Daoy (cell line): ENCODE results near the gene MKX. TPM values are rescaled to one million over a fixed set of nuclear protein-coding genes. Genes with fewer than 3 reads are reported as not detected.

Experiments used
- DNase-seq: peaks from one replicate; pipeline ENCODE4 v3.0.0-alpha.2; 2015; ENCODE audit warnings: low read depth
- total RNA-seq: library from RNA; depleted of rRNA; stranded (reverse); fragments of >200 nt; shearing (Covaris generic); gene quantifications from 2 replicates; pipeline ENCODE4 v1.2.3, GENCODE V29; 2014

Gene MKX
- total RNA-seq, 1 experiment from 2014 or later, result 1.6 TPM

DNA sequence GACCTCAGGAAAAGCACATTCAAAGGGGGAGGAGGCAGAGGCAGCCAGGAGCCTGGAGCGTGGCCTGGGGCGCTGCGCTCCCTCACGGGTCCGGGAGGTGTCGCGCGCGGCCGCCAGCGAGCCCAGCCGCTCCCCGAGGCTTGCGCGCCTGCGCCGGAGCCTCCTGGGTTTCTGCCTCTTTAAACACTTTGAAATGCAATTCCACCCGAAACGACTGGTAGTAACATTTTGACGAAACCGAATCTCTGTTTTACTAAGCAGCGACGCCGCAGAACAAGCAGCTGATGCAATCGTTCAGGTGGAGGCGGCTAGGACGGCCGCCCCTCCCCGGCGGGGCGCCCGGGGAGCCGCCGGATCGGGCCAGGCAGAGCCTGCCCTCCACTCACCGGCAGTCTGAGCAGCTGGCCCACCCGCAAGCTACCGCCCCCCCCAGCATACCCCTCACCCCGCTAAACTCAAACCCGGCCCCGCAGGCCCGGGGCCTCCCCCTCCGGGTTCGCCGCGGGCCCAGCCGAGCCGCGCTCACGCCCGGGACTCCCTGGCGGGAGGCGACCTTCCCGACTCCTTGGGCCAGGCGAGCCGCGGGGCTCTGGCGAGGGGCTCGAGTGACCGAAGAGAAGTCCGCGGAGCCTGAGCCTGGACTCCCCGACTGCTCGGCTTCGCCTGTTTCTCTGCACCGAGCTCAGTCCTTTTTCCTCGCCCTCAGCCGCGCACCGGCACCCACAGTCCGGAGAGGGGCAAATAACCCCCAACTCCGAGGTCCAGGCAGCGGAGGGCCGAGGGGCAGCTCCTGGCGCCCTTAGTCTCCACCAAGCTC lies 3.2 kb downstream of the MKX start:
- DNase-seq, result peak; percentile 82

DNA sequence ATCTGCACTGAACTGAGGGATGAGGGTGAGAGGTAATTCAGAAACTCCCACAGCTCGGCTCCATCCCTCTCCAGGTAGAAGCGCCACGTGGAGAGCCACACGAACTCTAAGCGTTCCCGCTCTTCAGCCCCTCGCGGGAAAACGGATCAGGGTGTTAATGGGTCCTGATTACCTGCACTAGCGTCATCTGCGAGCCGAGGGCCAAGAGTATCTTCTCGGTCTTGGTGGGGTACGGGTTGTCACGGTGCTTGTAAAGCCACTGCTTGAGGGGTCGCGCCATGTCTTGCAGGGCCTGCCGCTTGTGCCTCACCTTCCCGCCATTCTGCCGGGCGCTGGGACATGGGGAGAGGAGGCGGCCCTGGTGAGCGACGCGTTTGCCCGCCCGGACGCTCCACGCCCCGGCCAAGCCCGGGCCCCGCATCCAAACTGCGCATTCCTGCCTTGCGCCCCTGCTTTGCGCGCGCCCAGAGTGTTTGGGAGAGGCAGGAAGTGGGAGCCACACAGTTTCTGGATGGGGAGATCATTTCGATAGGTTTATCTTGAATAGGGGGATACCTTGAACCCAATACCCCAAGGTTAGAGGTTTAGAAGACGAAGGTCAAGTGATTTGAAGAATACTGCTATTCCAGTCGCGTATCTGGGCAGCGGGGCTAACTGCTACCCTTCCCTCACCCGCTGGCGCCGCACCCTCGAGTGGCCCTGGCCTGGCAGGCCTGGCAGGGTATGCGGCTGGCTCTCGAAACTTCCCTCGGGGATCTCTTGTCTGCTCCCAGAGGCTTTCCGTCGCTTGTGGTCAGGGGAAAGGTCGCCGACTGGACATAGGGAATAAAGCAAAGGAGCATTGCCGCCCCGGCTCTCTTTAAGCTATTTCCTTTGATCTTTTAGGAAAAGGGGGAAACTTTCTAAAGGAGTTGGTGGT lies 4.2 kb downstream of the MKX start:
- DNase-seq, result no peak

DNA sequence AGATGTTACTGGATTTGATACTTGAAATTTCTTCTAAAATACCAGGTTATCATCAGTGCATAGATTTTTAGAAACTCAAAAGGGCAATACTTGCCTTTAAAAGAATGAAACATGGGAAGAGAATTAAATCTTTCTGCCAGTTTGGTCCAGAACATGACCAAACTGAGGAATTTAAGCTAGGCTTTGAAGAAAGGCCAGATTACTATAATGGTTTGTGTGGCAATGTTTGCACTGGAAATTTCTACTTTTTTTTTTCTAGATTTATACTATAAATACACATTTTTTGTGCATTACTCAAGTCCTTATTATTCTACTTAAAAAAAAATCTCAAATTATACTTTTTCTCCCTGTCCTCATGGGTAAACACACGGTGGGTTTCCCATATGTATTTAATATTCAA lies 9.2 kb downstream of the MKX start:
- no peak for DNase-seq

DNA sequence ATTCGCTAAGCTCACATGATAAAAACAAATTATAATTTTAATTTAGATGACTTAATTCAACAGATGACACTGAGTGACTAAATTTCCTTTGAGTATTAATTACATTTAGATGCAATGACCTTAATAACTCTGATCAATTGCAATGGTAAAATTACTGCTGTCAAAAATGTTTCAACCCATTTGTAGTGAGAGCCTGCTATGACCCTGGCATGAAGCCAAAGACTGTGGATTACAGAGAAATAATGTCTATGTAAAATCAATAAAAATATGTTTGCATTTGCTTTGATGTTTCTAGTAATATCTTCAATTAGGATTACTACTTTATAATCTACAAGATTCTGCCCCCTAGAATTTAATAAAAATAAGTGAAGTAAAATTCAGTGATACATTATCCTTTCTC lies 15.6 kb downstream of the MKX start:
- DNase-seq, result no peak

DNA sequence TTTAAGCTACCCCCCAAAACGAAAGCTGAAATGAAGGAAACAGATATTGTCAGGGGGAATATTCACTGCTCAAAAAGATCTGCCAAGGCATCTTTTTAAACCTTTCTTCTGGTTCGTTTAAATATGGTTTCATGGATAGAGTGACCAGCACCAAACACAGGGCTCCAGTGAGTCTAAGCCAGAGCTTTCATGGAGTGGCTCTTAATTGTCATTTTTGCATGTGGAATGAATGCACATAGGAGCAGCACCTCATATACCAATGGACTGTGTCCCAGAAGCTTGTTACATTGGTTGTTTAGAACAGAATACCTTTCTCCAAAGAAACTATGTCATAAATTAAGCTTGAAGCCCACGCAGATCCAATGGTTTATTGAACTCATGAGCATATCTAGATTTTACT lies 17.3 kb downstream of the MKX start:
- no peak for DNase-seq

DNA sequence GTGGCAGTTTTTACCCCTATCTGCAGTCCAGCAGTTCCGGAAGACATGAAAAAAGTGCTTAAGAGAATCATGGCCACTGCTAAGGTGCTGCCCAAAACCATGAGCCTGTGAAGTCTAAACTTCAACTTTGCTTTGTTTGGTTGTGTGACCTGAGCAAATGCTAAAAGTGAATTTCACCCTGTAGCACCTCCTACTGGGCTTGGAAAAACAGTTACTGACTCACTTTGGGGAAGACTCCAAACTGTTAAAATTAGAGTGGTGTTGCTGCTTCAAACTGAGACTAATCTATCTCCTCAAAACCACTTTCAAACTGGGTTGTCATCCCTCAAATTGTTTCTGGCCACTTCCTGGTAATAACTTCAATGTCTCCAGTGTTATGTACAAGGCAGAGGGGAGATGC lies 21.3 kb downstream of the MKX start:
- DNase-seq, result no peak

DNA sequence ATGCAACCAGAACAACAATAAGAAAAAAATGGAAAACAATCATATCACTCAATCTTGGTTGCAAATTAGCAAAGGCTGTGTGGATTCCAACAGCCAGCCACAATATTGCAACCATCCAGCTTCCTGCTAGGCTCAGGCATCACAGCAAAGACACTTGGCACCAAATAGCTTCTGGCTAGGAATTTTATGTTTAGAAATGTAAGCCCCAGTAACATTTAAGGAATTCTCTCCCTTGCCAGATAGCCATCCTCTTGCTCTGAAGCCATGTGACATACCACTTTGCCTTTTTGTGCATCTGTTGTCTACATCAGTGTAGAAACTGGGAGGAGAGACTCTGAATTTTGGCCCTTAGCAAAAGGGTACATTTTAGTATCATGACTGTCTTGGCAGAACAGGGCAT lies 22.2 kb downstream of the MKX start:
- no peak for DNase-seq

DNA sequence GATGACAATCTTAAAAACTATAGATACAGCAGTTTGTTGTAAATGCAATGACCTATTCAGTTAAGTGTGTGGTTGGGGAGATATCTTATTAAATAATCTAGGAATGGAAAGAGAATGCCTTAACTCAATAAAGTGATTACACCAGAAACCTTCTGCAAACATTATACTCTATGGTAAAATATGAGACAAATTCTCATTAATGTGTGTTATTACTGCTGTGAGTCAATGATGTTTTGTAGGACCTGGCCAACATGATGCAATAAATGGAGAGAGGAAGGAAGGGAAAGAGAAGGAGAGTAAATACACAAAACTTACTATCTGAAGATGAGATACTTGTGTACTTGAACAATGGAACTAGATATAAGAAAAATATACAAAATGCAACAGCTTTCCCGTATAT lies 25.1 kb downstream of the MKX start:
- DNase-seq, result no peak

DNA sequence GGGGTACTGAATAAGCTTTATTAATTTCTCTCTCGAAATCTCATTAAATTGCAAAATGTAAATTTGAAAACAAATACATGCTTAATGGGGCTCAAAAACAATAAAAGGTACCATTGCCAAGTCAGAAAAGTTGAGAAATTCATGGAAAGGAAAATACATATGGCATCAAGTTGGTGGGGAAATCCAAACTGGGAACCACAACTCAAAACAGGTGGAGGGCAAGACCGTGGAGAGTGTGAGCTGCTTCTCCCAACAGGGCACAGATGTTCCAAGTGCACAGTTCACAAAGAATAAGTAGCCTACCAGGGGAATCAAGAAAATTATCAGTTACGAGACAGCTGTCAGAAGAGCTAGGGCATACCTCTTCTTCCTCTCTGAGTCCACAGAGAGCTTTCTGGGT lies 26.6 kb downstream of the MKX start:
- no peak for DNase-seq

DNA sequence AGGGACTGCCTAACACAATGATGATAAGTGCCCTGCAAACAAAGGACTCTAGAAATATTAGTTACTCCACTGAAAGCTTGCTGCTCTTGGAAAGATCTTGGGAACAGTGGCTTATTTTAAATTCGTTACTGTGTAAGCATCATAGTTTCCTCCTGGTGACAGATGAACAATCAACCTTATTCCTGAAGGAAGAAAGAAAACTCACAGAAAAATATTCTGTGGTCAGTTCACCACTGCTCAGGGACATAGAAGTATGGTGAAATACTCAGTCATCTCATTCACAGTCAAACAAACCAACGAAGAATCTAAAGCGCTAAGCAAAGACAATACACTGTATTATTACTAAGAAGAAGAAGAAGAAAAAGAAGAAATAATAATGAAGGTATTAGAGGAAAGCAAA lies 27.8 kb downstream of the MKX start:
- DNase-seq, result no peak

DNA sequence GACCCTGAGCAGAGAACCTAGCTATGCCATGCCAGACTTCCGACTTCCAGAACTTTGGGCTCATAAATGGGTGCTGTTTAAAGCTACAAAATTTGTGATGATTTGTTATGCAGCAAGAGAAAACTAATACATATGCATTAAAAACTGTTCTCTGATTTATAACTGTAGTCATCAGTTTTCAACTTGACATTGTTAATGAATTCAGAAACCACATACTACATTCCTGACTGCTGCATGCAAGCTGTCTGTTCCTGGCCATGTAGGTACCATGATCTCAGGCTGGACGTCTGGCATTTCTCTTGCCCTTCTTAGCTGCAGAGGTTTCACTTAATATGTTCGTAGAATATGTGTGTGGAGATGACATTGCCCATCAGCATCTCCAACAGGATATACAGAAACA lies 28.4 kb downstream of the MKX start:
- no peak for DNase-seq

DNA sequence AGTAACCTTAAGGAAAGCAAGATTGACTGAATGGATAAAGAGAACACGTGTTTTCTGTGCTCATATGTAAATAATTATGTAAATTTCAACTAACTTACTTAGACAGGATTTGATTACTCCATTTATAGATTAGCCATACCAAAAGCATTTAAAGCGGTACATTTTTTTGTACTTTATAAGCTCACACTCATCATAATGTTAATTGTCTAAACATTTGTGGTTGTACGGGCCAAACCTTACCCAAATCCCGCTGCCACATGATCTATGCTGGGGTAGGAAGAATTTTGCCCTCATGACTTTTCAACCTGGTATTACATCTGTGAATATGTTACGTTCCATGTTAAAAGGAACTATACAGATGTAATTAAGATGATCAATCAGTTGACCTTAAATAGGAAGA lies 29.1 kb downstream of the MKX start:
- no peak for DNase-seq

DNA sequence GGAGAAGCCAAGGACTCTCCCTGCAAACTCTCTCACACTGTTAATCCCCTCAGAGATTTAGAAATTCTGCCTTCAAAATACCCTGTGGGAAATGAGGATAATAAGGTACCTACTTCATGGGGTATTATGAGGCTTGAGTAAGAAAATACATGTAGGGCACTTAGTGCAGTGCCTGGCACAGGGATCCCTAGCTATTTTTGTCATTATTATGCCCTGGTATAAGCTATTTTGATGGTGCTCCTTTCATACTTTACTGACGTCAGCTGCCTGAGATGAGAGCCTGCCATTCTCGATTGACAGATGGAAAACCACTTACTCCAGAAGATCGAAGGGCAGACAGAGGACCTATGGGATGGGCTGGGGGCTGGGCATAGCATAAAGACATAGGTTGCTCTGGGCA lies 30.1 kb downstream of the MKX start:
- DNase-seq, result no peak

DNA sequence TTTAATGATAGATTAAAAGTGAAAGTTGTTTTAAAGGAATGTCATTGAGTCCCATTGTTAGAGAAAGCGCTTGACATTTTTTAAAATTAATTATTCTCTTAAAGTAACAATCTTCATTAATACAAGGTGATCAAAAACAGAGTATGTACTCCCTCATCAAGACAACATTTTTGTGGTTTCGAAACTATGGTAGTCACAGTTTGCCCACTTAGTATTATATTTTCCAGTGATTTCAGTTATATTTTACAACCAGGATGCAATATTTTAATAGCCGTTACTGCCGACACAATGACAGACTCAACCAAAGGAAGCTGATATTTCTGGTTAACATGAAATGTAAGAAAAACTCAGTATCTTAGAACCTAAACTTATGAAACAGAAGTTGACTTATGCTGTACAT lies 31.3 kb downstream of the MKX start:
- DNase-seq, result no peak

DNA sequence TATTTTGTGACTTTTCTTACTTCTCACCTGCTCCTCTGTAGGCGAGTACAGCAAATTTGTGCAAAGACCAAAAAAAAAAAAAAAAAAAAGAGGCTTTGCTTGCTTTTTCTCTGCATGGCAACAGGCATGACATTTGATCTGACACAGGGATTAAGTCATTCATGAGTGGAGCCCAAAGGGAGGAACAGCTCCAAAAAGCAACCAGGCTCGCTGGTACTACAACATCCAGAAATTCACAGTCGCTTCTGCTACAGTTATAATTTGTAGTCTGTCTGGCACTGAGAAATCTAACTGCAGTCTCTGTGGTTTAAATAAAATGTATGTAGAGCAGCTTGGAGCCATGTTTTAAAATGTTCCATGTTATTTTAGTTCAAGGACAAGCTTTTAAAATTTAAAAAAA lies 31.7 kb downstream of the MKX start:
- peak; percentile 46 for DNase-seq

DNA sequence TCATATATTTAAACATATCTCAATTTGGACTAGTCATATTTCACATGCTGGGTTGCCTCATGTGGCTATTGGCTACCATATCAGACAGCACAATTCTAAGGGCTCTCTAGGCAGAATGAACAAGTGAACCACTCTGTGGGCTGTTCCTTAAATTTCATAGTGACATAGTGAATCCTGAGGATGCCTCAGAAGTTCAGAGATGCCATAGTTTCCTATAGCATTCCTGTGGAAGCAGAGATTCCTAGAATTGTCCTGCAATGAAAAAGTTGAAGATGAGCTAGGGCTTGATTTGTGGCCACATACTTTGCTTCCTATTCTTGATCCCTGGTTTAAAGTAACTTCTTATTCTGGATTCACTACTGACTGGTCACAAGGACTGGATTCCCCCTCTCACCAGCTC lies 35.6 kb downstream of the MKX start:
- no peak for DNase-seq

DNA sequence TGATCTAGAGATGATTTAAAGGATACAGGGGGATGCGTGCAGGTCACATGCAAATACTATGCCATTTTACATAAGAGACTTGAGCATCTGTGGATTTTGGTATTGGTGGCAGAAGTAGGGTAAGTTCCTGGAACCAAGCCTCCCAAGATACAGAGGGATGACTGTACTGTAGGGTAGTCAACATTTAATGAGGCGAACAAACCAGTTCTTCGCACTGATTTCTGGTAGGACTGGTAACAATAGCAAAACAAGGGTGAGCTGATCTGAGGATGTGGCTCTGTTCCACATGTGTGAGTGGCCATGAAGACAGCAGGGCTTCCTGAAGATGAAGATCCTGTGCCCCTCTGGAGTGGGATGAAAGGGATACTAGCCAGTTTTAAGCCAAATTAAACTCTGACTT lies 36.3 kb downstream of the MKX start:
- no peak for DNase-seq

DNA sequence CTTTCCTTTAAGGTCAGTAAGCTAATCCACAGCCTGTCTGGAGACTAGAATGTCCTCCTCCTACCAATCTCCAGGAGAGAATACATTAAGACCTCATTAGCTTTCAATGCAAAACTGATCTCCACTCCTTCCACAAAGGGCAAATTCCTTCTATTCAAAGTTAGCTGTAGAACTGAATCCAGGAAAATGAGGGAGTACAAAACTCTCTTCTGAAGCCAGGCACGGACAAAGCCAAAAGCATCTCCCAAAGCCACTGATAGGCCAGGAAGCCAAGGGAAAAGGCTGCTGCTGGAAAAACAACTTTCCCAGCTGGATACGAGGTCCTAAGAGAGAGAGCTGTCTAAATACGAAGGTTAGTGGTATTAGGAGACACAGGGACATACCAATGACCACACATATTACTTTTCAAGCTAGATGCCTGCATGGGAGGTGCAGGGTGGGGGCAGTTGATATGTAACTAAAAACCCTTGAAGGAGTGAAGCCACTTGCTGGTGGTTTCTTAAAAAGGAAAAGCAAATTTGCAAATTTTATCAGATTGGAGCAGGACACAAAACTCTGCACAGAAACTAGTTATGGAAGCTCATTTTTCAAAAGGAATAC lies 43.6 kb downstream of the MKX start:
- DNase-seq, result no peak

DNA sequence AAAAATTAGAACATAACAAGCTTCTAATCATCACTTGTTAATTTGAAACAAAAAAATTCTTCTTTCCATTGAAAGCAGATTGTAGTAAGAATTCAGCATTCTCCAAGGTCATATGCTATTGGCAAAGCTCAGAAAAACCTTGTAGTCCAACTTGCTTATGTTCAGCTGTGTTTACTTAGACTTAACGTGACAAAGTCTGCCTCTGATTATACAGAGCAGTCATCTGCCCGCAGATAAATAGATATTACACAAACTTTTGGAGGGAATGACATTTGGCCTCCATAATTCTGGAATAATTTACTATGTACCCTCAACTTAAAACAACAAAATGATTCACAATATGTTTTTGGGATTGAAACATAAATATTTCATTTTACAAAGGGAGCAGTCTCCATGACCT lies 45.8 kb downstream of the MKX start:
- no peak for DNase-seq

DNA sequence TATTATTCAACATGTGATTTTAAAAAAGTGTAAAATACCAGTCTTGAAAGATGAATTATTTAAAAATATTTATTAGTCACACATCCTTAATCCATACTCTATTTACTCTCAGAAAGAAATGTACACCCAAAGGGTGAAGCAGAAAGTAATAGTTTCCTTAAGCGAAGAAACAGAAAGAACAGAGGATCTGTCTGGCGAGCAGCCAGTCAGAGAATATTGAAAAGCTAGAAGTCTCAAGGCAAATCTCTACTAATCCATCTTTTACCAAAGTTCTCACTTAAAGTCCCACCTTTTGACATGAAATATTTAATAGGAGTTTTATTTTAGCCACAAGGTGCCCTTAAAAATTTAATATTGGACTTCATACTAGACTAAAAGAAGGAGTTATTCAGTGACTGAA lies 46.7 kb downstream of the MKX start:
- DNase-seq, result no peak

DNA sequence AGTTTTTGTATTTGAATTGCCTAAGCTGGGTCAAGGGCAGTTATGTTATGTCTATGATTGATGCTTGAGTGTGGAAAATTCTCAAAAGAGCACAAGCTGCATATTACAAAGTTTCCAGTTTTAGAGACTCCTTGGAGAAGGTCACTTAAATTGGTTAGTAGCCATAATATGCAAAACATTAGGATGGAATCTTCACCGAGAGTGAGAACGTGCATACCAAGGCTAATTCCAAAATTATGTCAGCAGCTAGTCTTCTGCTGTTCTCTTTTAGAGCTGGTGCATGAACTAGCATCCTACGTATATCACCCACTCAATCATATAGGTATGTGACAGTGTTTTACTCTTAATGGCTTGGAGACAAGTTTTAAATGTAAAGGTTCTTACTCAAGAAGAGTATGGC lies 49.2 kb downstream of the MKX start:
- no peak for DNase-seq

DNA sequence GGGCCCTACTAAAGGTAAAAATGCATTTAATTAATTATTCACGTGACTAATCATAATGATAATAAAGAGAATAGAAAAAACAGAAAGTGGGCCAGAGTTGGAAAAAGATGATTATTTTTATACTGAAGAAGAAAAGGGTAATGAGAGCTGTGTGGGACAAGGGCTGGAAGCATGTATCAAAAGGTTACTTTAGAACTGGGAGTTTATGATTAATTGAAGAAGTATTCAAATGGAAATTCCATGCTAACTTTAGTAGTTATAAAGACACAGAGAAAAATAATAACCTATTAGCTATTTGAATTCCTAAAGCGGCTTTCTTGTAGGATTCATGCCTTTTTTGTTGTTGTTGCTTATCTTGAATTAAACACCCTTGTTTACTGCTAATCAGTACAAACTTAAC lies 49.9 kb downstream of the MKX start:
- no peak for DNase-seq

DNA sequence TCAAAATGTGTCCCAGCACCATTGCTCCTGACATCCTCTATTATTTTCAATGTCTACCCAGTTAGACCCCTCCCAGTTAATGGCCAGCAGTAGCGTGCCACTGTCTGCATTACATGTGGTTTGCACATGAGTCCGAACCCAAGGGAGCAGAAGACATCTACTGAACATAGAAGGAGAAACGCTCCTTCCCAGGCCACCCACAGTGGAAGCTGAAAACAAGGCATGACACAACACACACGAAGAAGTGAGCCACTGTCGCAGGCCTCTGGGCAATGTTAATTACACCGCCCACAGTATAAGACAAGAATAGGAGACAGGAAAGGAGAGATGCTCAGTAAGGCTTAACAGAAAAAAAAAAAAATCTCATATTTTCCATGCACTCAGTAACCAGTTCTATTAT lies 50.5 kb downstream of the MKX start:
- no peak for DNase-seq
